Right atrium auricular region (tissue), 2 donors: Measurements from ENCODE around the gene ALOX15B. TPM values are rescaled to one million over a fixed set of nuclear protein-coding genes. Genes with fewer than 3 reads are reported as not detected.

Source experiments
- DNase-seq: peaks from one replicate; pipeline ENCODE4 v3.0.0-alpha.2; 2019; ENCODE audit warnings: low spot score
- H3K27ac ChIP-seq, 2 donors: fragments of 200-600 bp; sonication (generic); 1 replicate in 1 of 2; 2 replicates in 1 of 2; pipeline ENCODE4 v1.5.1; 2016 to 2019
- H3K27me3 ChIP-seq, 2 donors: fragments of 200-600 bp; sonication (generic); one replicate each; pipeline versions ENCODE4 v1.5.1 to v1.6.0; 2017 to 2019
- H3K36me3 ChIP-seq: fragments of 200-600 bp; sonication (generic); one replicate; pipeline ENCODE4 v1.5.1; 2016
- H3K4me1 ChIP-seq, 2 donors: fragments of 200-600 bp; sonication (generic); one replicate each; pipeline versions ENCODE4 v1.5.1 to v1.6.0; 2017 to 2019
- H3K4me3 ChIP-seq, 2 donors: fragments of 200-600 bp; sonication (generic); 1 replicate in 1 of 2; 2 replicates in 1 of 2; pipeline ENCODE4 v1.5.1; 2017 to 2019; ENCODE audit warnings: mild to moderate bottlenecking in 1 of 2, moderate library complexity in 1 of 2
- H3K9me3 ChIP-seq, 2 donors: fragments of 200-600 bp; sonication (generic); one replicate each; pipeline ENCODE4 v1.5.1; 2019
- total RNA-seq, 2 donors: library from RNA; depleted of rRNA; stranded (reverse); fragments of >200 nt; gene quantifications; one replicate each; pipeline ENCODE4 v1.1.0, GENCODE V29; 2016
- TF ChIP-seq, protein P1 (sequence below), 2 donors: fragments of 200-600 bp; sonication (generic); IDR thresholded peaks; one replicate each; pipeline ENCODE4 v1.5.1; 2019; ENCODE audit warnings: antibody characterized with exemption in 2 of 2

ALOX15B gene
- total RNA-seq, 2 donors from 2014 or later = 1.2 to 1.8 TPM

DNA sequence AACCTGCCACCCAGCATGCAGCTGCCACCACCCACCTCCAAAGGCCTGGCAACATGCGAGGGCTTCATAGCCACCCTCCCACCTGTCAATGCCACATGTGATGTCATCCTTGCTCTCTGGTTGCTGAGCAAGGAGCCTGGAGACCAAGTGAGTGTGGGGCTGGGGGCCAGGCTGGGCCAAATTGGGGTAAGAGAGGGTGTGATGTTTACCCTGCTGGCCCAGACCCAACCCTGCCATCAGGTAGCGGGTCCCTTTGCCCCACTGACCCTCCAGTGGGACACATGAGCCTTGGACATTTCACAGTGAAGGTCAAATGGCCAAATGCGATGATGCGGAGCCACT lies 8.9 kb downstream of the ALOX15B start:
- Histone ChIP-seq H3K9me3 (no peaks in the 10 kb centered on the region), H3K4me3 (no peak overlapping the region), H3K4me1 (no peaks in the 10 kb centered on the region), H3K27me3 (no peaks in the 10 kb centered on the region), H3K27ac (no peak overlapping the region), H3K36me3 (no peaks in the 10 kb centered on the region)
- TF ChIP-seq, protein P1, sequence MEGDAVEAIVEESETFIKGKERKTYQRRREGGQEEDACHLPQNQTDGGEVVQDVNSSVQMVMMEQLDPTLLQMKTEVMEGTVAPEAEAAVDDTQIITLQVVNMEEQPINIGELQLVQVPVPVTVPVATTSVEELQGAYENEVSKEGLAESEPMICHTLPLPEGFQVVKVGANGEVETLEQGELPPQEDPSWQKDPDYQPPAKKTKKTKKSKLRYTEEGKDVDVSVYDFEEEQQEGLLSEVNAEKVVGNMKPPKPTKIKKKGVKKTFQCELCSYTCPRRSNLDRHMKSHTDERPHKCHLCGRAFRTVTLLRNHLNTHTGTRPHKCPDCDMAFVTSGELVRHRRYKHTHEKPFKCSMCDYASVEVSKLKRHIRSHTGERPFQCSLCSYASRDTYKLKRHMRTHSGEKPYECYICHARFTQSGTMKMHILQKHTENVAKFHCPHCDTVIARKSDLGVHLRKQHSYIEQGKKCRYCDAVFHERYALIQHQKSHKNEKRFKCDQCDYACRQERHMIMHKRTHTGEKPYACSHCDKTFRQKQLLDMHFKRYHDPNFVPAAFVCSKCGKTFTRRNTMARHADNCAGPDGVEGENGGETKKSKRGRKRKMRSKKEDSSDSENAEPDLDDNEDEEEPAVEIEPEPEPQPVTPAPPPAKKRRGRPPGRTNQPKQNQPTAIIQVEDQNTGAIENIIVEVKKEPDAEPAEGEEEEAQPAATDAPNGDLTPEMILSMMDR (IDR thresholded peaks at IDR 0.05) = no peak
- DNase-seq = no peak

DNA sequence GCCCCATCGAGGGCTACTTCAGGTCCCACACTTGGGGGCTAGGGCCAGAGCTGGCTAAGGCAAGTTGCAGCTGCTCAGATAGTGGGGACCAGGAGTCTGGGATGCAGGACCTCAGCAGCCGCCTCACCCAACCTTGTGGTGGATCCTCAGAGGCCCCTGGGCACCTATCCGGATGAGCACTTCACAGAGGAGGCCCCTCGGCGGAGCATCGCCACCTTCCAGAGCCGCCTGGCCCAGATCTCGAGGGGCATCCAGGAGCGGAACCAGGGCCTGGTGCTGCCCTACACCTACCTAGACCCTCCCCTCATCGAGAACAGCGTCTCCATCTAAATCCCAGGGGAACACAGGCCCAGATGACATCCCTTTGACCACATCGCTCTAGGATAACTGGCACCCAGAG lies 9.4 kb downstream of the ALOX15B start:
- H3K36me3 ChIP-seq = no peaks in the 10 kb centered on the region
- no peak overlapping the region for H3K27ac ChIP-seq
- no peaks in the 10 kb centered on the region for H3K9me3 ChIP-seq

DNA sequence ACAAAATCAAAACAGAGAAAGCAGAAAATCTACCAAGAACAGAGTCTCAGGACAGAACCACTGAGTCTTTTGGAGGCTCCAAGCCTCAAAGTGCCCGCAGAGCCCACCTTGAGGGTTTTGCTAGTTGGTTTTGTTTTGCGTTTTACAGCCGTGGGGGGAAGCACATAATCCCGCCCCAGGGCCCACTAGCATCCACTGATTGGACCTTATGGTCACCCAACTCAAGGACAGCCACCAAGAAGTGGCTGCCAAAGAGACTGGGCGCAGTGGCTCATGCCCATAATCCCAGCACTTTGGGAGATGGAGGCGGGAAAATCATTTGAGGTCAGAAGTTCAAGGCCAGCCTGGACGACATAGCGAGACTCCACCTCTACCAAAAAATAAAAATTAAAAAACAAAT lies 9.9 kb downstream of the ALOX15B start:
- DNase-seq = no peak
- H3K27me3 ChIP-seq = no peaks in the 10 kb centered on the region
- no peaks in the 10 kb centered on the region for H3K9me3 ChIP-seq
- no peaks in the 10 kb centered on the region for H3K36me3 ChIP-seq
- no peak overlapping the region for H3K27ac ChIP-seq
- TF ChIP-seq, protein P1 (IDR thresholded peaks at IDR 0.05) = no peak
- H3K4me3 ChIP-seq = no peak overlapping the region
- no peaks in the 10 kb centered on the region for H3K4me1 ChIP-seq

More for the DNA sequence above, 9.4 kb downstream of the ALOX15B start:
- no peaks in the 10 kb centered on the region for H3K27me3 ChIP-seq
- H3K4me1 ChIP-seq = no peaks in the 10 kb centered on the region
- DNase-seq = no peak
- TF ChIP-seq, protein P1 (IDR thresholded peaks at IDR 0.05) = no peak
- no peak overlapping the region for H3K4me3 ChIP-seq

DNA sequence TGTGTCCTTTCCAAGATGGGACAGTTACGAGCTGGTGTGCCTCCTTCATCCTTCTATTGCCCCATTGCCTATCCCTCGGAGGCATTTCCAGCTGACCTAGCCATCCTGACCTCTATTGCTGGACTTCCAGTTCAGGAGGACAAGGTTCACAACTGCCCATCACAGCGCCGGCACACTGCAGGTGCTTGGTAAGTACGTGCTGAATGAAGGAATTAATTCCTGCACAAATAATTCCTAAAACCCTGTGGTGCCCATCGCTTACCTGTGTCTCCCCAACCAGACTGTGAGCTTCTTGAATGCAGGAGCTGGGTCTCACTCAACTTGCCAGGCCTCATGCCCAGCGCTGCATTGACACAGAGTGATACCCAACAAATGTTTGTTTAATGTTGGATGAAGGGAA lies 13.0 kb downstream of the ALOX15B start:
- H3K4me3 ChIP-seq = no peak overlapping the region
- no peak for DNase-seq
- TF ChIP-seq, protein P1 (IDR thresholded peaks at IDR 0.05) = no peak
- no peaks in the 10 kb centered on the region for H3K9me3 ChIP-seq
- no peaks in the 10 kb centered on the region for H3K4me1 ChIP-seq
- no peaks in the 10 kb centered on the region for H3K27me3 ChIP-seq
- no peaks in the 10 kb centered on the region for H3K36me3 ChIP-seq
- no peak overlapping the region for H3K27ac ChIP-seq

DNA sequence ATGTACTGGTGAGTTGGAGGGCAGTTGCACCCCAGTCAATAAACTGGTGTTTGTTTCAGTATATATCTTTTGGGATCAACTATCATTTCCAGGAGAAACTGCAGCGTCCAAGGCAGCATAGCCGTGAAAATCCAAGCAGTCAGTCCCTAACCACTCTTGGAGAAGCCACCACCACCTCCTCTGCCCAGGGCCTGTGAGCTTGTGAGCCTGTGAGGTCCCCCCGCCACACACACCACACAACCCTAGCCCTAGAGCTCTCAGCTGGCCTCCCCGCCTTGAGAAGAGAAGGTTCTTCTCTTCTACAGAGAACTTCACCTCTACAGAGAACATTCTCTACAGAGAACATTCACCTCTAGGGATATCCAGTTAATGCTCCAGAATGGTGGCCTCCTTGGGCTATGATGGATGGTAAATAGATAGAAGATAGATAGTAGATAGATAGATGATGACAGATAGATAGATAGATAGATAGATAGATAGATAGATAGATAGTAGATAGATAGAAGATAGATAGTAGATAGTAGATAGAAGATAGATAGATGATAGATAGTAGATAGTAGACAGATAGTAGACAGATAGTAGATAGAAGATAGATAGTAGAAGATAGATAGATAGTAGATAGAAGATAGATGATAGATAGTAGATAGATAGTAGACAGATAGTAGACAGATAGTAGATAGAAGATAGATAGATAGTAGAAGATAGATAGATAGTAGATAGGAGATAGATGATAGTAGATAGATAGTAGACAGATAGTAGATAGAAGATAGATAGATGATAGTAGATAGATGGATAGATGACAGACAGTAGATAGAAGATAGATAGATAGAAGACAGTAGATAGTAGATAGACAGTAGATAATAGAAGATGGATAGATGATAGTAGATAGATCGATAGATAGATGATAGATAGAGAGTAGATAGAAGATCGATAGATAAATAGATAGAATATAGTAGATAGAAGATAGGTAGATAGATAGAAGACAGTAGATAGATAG lies 13.7 kb downstream of the ALOX15B start:
- Histone ChIP-seq H3K4me1 (peaks cover 0 to 6% of the 10 kb centered on the region in 2 donors), H3K27ac (no peak overlapping the region), H3K36me3 (no peaks in the 10 kb centered on the region), H3K27me3 (no peaks in the 10 kb centered on the region), H3K9me3 (no peaks in the 10 kb centered on the region), H3K4me3 (no peak overlapping the region)
- TF ChIP-seq, protein P1 (IDR thresholded peaks at IDR 0.05) = no peak
- no peak for DNase-seq
